ENCODE results near the gene CUL5. TPM values are rescaled to one million over a fixed set of nuclear protein-coding genes. Genes with fewer than 3 reads are reported as not detected.
A peak's percentile ranks its signal among the peaks of the same experiment; 100 is the strongest.
"Not testable (repeated sequence)": the region's sequence is repeated elsewhere in the genome, so short reads cannot be mapped to it uniquely, and the experiment has no call there.

The CUL5 gene
- total RNA-seq, 2 experiments from 2014 or later = 32.2 to 34.6 TPM

GRCh38 chr11:108019870-108020540 is 11.3 kb downstream of the CUL5 start:
- ChIA-PET CTCF (interaction anchor here (2.2 to 2.3 kb wide), 2 partner anchors 11 kb away, joined by 8 to 15 read pairs; partner anchors contain the start of gene CUL5), POLR2A (no interaction called here)
- Mint-ChIP-seq H3K36me3 (ENCODE audit: low read depth) (peaks cover 9% of the 10 kb centered on the region), H3K27ac (no peak overlapping the region), H3K27me3 (no peaks in the 10 kb centered on the region), H3K4me3 (no peak overlapping the region), H3K4me1 (ENCODE audit: low read depth) (peaks cover 59% of the 10 kb centered on the region), H3K9me3 (no peaks in the 10 kb centered on the region)
- intact Hi-C loops (cut with micrococcal nuclease) = no loop called here
- no peak for ATAC-seq
- no peak for TF ChIP-seq CTCF (IDR thresholded peaks at IDR 0.05)
- no peak for DNase-seq

- peaks cover 23% of the 10 kb centered on the region for H3K36me3 Mint-ChIP-seq (ENCODE audit: low read depth)
These were observed 16.8 kb downstream of the CUL5 start for GRCh38 chr11:108025387-108026080.

GRCh38 chr11:108027057-108027456 is 18.4 kb downstream of the CUL5 start:
- TF ChIP-seq CTCF (IDR thresholded peaks at IDR 0.05) = peak; percentile 27
- POLR2A ChIA-PET = no interaction called here
- H3K4me1 Mint-ChIP-seq (ENCODE audit: low read depth) = peaks cover 44% of the 10 kb centered on the region
- peaks cover 3% of the 10 kb centered on the region for H3K9me3 Mint-ChIP-seq
- no peak overlapping the region for H3K4me3 Mint-ChIP-seq
- no peak for DNase-seq
- no peak overlapping the region for H3K27ac Mint-ChIP-seq
- CTCF ChIA-PET = interaction anchor here (1.0 kb wide), 1 partner anchor 18 kb away, joined by 3 read pairs; the partner anchor contains the start of gene CUL5
- peak; percentile 20 for ATAC-seq
- no peaks in the 10 kb centered on the region for H3K27me3 Mint-ChIP-seq
- peaks cover 32% of the 10 kb centered on the region for H3K36me3 Mint-ChIP-seq (ENCODE audit: low read depth)
- intact Hi-C loops (cut with micrococcal nuclease) = no loop called here

More at GRCh38 chr11:108025387-108026080, 16.8 kb downstream of the CUL5 start:
- ATAC-seq (peak; percentile 87), DNase-seq (peak; percentile 41)
- H3K9me3 Mint-ChIP-seq = no peaks in the 10 kb centered on the region
- POLR2A ChIA-PET = no interaction called here
- H3K4me1 Mint-ChIP-seq (ENCODE audit: low read depth) = peaks cover 51% of the 10 kb centered on the region
- CTCF ChIA-PET = interaction anchor here (0.6 to 4.1 kb wide), 2 partner anchors 17 to 26 kb away, joined by 3 to 14 read pairs; partner anchors contain the start of gene CUL5
- H3K27me3 Mint-ChIP-seq = no peaks in the 10 kb centered on the region
- no peak overlapping the region for H3K4me3 Mint-ChIP-seq
- no peak for TF ChIP-seq CTCF (IDR thresholded peaks at IDR 0.05)
- H3K27ac Mint-ChIP-seq = peak overlapping the region; percentile 71
- intact Hi-C loops (cut with micrococcal nuclease) = no loop called here

GRCh38 chr11:108028822-108029441 is 20.2 kb downstream of the CUL5 start:
- POLR2A ChIA-PET; intact Hi-C loops (cut with micrococcal nuclease); H3K27me3 Mint-ChIP-seq; ATAC-seq; H3K9me3 Mint-ChIP-seq; H3K4me3 Mint-ChIP-seq; H3K27ac Mint-ChIP-seq; DNase-seq: not testable (repeated sequence)
- CTCF ChIA-PET = interaction anchor here (1.0 kb wide), 1 partner anchor 20 kb away, joined by 3 read pairs; the partner anchor contains the start of gene CUL5
- Mint-ChIP-seq H3K4me1 (ENCODE audit: low read depth) (peaks cover 47% of the 10 kb centered on the region), H3K36me3 (ENCODE audit: low read depth) (peaks cover 44% of the 10 kb centered on the region)

- Mint-ChIP-seq H3K4me1 (ENCODE audit: low read depth) (peaks cover 27% of the 10 kb centered on the region), H3K36me3 (ENCODE audit: low read depth) (peaks cover 45% of the 10 kb centered on the region)
- DNase-seq; POLR2A ChIA-PET; H3K4me3 Mint-ChIP-seq; ATAC-seq; CTCF ChIA-PET; H3K9me3 Mint-ChIP-seq; H3K27ac Mint-ChIP-seq; intact Hi-C loops (cut with micrococcal nuclease); H3K27me3 Mint-ChIP-seq: not testable (repeated sequence)
These were observed 22.9 kb downstream of the CUL5 start for GRCh38 chr11:108031604-108032003.

Data from activated CD8-positive, alpha-beta T cell treated with anti-CD3 and anti-CD28 coated beads for 36 hours (primary cell).